NCI-H526 (cell line): Measurements from ENCODE around the gene HOXB13.

ENCODE experiments used
- DNase-seq, 2 experiments: peaks; one replicate each; lab custom pipeline; 2025; lab: John Stamatoyannopoulos, UW

HOXB13 gene

GRCh38 chr17:48728232-48729231, at the start of gene HOXB13:
TSS of gene HOXB13 (minus strand) at chr17:48728750. CDS start at chr17:48728593, 157 bp downstream.
- DNase-seq = peak in 1 of 2 experiments; percentile 68

- DNase-seq = no peak
Measured at GRCh38 chr17:48776602-48777001, 48.1 kb upstream of the HOXB13 start.

- no peak for DNase-seq
Measured at GRCh38 chr17:48773245-48773644, 44.7 kb upstream of the HOXB13 start.

GRCh38 chr17:48770954-48771353, 42.4 kb upstream of the HOXB13 start:
- DNase-seq = no peak

GRCh38 chr17:48769009-48769675, 40.6 kb upstream of the HOXB13 start:
- DNase-seq = no peak

GRCh38 chr17:48767263-48767774, 38.8 kb upstream of the HOXB13 start:
- DNase-seq = no peak

- no peak for DNase-seq
Measured at GRCh38 chr17:48761114-48761513, 32.6 kb upstream of the HOXB13 start.

GRCh38 chr17:48760411-48760810, 31.9 kb upstream of the HOXB13 start:
- no peak for DNase-seq

- no peak for DNase-seq
Measured at GRCh38 chr17:48759288-48759687, 30.7 kb upstream of the HOXB13 start.

- DNase-seq = no peak
Measured at GRCh38 chr17:48757524-48757961, 29.0 kb upstream of the HOXB13 start.

GRCh38 chr17:48756830-48757251, 28.3 kb upstream of the HOXB13 start:
- DNase-seq = no peak

- DNase-seq = no peak
Measured at GRCh38 chr17:48755356-48755755, 26.8 kb upstream of the HOXB13 start.

- no peak for DNase-seq
Measured at GRCh38 chr17:48754500-48755261, 26.1 kb upstream of the HOXB13 start.

GRCh38 chr17:48753794-48754499, 25.4 kb upstream of the HOXB13 start:
- no peak for DNase-seq

- DNase-seq = no peak
Measured at GRCh38 chr17:48752399-48753288, 24.1 kb upstream of the HOXB13 start.

- no peak for DNase-seq
Measured at GRCh38 chr17:48751733-48752398, 23.3 kb upstream of the HOXB13 start.

- no peak for DNase-seq
Measured at GRCh38 chr17:48751172-48751571, 22.6 kb upstream of the HOXB13 start.

- DNase-seq = no peak
Measured at GRCh38 chr17:48749621-48750553, 21.3 kb upstream of the HOXB13 start.
